Measurements from ENCODE around the gene NUCB1.

Gene NUCB1

DNA sequence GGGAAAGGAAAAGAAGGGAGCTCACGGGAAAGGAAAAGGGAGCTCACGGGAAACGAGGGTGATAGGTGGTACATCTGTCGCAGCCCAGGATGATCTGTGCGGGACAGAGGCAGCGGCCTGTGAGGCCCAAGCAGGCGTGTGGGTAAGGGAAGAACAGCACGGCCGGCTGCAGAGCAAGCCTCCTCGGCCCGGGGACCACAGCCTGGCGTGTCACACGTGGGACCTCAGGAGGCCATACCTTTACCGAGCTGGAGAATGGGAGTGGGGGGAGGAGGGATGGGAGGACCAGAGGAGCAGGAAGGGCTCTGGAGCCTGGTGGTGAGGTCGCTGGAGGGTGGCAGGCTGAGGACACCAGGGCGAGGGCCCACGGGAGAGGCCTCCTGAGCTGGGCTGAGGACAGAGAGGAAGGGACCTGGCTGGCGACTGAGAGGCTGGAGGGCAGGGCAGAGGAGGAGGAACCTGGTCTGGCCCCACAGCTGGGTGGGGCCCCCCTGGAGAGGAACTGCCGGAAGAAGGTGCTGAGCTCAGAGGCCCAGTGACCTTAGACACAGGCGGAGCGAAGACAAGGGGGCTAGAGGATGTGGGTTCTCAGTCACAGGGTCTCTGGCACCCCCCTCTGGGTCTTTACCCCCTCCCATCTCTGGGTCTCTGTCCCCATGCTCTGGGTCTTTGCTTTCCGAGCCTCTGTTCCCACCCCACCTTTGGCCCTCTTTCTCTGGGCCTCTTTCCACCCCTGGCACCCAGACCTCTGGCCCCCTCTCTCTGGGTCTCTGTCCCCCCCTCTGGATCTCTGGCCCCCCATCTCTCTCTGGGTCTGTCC, 62.1 kb downstream of the NUCB1 start:
- DNase-seq (ENCODE audit: insufficient read length, low spot score) (no peak), FAIRE-seq (no peak)
- TF ChIP-seq, protein P1, sequence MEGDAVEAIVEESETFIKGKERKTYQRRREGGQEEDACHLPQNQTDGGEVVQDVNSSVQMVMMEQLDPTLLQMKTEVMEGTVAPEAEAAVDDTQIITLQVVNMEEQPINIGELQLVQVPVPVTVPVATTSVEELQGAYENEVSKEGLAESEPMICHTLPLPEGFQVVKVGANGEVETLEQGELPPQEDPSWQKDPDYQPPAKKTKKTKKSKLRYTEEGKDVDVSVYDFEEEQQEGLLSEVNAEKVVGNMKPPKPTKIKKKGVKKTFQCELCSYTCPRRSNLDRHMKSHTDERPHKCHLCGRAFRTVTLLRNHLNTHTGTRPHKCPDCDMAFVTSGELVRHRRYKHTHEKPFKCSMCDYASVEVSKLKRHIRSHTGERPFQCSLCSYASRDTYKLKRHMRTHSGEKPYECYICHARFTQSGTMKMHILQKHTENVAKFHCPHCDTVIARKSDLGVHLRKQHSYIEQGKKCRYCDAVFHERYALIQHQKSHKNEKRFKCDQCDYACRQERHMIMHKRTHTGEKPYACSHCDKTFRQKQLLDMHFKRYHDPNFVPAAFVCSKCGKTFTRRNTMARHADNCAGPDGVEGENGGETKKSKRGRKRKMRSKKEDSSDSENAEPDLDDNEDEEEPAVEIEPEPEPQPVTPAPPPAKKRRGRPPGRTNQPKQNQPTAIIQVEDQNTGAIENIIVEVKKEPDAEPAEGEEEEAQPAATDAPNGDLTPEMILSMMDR (IDR thresholded peaks at IDR 0.05; ENCODE audit: insufficient read depth, missing control alignments): no peak

GRCh38 chr19:48962849-48963165, 62.7 kb downstream of the NUCB1 start:
- TF ChIP-seq, protein P1 (IDR thresholded peaks at IDR 0.05; ENCODE audit: insufficient read depth, missing control alignments): no peak
- no peak for FAIRE-seq
- no peak for DNase-seq (ENCODE audit: insufficient read length, low spot score)

GRCh38 chr19:48963371-48964204, 63.5 kb downstream of the NUCB1 start:
- FAIRE-seq: no peak
- no peak for DNase-seq (ENCODE audit: insufficient read length, low spot score)
- TF ChIP-seq, protein P1 (IDR thresholded peaks at IDR 0.05; ENCODE audit: insufficient read depth, missing control alignments): no peak

GRCh38 chr19:48964205-48965039, 64.3 kb downstream of the NUCB1 start:
- DNase-seq (ENCODE audit: insufficient read length, low spot score) (no peak), FAIRE-seq (no peak)
- TF ChIP-seq, protein P1 (IDR thresholded peaks at IDR 0.05; ENCODE audit: insufficient read depth, missing control alignments): no peak

DNA sequence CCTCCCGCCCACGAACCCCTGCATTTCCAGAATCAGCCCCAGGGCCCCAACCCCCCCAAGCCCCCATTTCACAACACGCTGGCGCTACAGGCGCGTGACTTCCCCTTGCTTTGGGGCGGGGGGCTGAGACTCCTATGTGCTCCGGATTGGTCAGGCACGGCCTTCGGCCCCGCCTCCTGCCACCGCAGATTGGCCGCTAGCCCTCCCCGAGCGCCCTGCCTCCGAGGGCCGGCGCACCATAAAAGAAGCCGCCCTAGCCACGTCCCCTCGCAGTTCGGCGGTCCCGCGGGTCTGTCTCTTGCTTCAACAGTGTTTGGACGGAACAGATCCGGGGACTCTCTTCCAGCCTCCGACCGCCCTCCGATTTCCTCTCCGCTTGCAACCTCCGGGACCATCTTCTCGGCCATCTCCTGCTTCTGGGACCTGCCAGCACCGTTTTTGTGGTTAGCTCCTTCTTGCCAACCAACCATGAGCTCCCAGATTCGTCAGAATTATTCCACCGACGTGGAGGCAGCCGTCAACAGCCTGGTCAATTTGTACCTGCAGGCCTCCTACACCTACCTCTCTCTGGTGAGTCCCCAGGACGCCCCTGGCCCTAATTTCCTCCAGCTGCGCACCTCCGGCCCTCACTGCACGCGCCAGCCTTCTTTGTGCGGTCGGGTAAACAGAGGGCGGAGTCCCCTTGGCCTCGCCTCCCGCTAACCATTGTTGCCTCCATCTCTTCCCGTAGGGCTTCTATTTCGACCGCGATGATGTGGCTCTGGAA, 65.1 kb downstream of the NUCB1 start, which contains the start of gene FTL:
TSS of gene FTL (plus strand) at position 270 of the 766 bp plus-strand sequence. CDS start at position 469, 199 bp downstream.
- DNase-seq (ENCODE audit: insufficient read length, low spot score): peak; percentile 98
- TF ChIP-seq, protein P1 (IDR thresholded peaks at IDR 0.05; ENCODE audit: insufficient read depth, missing control alignments): no peak
- FAIRE-seq: no peak

DNA sequence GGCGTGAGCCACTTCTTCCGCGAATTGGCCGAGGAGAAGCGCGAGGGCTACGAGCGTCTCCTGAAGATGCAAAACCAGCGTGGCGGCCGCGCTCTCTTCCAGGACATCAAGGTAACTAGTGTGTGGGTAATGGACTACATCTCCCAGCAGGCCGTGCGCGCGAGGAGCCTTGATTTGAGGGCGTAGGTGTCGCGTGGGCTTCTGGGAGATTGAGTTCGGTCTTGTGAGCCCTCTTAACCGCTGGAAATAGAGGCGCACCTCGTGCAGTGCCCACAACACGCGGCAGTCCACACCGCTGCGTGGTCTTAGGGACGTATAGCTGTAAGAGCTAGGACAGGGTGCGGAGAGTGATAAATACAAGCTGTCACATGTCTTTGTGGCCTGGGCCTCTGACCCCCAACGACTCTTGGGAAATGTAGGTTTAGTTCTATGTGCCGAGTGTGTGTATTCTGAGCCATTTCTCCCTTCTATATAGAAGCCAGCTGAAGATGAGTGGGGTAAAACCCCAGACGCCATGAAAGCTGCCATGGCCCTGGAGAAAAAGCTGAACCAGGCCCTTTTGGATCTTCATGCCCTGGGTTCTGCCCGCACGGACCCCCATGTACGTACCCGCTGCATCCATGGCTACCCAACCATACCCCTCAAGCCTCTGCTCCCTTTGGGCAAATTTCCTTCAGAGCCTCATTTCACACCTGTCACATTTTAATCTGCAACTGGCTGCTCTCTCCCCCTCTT, 65.9 kb downstream of the NUCB1 start:
- DNase-seq (ENCODE audit: insufficient read length, low spot score): no peak
- FAIRE-seq: no peak
- TF ChIP-seq, protein P1 (IDR thresholded peaks at IDR 0.05; ENCODE audit: insufficient read depth, missing control alignments): no peak

Data from D721Med (cell line).